GM21737 (cell line): ENCODE data around the gene ING2.
"Not testable (repeated sequence)": the region's sequence is repeated elsewhere in the genome, so short reads cannot be mapped to it uniquely, and the experiment has no call there.

Source experiments
- ATAC-seq: cut with Tn5 transposase; IDR thresholded peaks from one replicate; pipeline ENCODE4 v1.9.1; 2021; ENCODE audit warnings: mild to moderate bottlenecking, moderate library complexity; ENCODE audit not compliant: unreplicated experiment

The ING2 gene, protein sequence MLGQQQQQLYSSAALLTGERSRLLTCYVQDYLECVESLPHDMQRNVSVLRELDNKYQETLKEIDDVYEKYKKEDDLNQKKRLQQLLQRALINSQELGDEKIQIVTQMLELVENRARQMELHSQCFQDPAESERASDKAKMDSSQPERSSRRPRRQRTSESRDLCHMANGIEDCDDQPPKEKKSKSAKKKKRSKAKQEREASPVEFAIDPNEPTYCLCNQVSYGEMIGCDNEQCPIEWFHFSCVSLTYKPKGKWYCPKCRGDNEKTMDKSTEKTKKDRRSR

DNA sequence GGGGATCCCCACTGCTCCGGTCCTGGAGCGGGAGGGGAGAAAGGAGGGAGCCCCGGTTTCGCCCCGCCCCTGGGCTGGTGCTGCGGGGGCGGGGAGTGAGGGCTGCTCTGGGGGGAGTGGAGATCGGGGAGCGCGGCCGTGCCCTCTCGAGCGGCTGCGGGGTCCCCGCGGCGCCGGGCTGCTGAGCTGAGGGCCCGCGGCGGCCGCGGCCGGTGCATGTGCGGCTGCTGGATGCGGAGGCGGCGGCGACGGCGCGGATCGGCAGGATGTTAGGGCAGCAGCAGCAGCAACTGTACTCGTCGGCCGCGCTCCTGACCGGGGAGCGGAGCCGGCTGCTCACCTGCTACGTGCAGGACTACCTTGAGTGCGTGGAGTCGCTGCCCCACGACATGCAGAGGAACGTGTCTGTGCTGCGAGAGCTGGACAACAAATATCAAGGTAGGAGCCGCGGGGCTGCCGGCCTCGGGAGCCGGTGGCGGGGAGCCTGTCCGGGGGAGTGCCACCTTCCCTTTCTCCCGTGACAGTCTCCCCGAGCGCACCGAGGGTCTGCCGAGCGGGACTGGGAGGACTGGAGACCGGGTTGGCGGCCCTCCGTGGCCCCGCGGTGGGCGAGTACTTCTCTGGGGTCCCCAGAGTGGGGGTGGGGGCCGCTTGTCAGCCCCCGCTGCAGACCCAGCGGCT is at the start of gene ING2:
Gene ING2 (plus strand): TSS at position 129 of the 681 bp plus-strand sequence. CDS start 138 bp downstream, at position 267.
- peak; percentile 44 for ATAC-seq

- no peak for ATAC-seq
Measured at GRCh38 chr4:183455431-183456195, 49.2 kb upstream of the ING2 start.

- no peak for ATAC-seq
Measured at GRCh38 chr4:183458005-183458404, 46.9 kb upstream of the ING2 start.

DNA sequence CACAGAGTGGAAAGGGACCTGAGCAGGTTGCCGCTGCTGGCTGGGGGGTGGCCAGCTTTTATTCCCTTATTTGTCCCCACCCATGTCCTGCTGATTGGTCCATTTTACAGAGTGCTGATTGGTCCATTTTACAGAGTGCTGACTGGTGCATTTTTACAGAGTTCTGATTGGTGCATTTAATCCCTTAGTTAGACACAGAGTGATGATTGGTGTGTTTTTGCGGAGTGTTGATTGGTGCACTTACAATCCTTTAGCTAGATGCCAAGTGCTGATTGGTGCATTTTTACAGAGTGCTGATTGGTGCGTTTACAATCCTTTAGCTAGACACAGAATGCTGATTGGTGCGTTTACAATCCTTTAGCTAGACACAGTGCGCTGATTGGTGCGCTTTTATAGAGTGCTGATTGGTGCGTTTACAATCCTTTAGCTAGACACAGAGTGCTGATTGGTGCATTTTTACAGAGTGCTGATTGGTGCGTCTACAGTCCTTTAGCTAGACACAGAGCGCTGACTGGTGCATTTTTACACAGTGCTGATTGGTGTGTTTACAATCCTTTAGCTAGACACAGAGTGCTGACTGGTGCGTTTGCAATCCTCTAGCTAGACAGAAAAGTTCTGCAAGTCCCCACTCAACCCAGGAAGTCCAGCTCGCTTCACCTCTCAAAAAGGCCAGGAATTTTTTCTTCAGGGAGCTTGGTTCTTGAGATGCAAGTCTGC is 40.8 kb upstream of the ING2 start:
- ATAC-seq, result not testable (repeated sequence)

GRCh38 chr4:183465879-183466278 is 39.0 kb upstream of the ING2 start:
- ATAC-seq, result not testable (repeated sequence)

DNA sequence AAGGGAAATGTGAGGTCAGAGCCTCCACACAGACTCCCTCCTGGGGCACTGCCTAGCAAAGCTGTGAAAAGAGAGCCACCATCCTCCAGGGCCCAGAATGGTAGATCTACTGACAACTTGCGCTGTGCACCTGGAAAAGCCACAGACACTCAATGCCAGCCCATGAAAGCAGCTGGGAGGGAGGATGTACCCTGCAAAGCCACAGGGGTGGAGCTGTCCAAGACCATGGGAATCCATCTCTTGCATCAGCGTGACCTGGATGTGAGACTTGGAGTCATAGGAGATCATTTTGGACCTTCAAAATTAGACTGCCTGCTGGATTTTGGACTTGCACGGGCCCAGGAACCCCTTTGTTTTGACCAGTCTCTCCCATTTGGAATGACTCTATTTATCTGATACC is 37.6 kb upstream of the ING2 start:
- ATAC-seq, result no peak

DNA sequence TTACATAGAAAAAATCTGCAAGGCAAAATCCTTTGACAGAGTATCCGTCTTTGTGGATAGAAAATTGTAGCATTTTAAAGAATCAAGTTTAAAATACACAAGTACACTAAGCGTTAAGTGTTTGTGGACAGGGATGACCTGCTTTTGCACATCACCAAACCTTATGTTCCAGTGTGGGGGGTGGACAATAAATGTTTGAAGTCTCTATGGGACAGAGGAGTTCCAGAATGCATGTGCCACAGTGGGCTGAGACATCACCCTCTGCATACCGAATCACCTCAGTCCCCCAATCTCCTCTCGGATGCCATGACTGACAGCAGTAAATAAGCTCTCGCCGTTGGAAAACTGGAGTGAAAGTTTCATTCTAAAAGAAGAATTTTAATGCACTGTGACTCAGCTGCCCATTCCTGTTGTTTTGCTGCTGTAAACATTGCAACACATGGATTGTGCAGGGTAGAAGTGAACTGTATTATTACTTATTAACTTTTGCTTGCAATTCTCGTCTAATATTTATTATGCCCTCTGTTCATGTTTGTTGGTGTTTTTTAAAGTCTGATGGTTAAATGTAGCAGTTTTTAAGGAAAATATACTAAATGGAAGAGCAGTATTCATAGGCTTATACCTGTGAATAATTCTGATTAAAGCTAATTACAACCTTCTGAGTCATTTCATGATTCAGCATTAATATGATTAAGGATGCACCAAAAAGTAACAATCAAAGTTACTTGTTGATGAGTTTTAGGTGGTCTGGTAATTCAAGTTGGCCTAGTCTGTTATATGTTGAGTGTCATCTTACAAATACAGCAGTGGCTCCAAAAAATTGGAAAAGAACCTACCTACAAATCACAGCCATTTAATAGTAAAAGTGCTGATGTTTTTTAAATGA is 36.4 kb upstream of the ING2 start:
- no peak for ATAC-seq

DNA sequence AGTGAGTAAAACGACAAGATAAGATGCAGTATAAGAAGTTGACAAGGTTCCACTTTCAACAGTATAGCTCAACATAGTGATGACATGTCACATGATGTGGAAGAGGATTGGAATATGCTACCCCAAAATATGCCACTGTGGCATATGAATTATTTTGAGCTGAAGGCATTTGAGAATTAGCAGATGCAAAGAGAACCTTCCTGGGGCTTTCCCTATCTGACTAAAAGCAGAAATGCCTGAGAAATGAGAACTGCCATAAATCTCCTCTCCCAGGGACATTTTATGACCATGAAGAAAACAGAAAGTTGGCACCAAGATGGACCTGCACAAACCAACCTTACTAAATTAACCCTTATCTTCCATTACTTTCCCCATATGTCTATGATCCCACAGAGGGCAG is 35.6 kb upstream of the ING2 start:
- ATAC-seq, result no peak

DNA sequence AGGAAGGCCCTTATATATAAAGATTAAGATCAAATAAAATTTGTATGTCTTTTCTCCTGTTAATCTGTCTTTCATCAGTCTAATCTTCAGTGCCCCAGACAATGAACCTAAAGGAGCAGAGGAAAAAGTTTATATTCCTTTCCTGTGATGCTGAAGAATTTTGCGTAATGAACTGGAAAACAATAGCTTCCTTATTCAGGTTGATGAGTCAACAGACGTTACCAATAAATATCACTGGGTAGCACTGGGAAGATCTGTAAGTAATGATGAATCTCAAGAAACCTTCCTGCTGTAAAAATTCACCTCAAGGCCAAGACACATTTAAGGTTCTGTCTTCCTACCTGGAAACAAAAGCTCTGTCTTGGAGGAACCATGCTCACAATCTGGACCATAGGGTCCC is 34.9 kb upstream of the ING2 start:
- ATAC-seq, result no peak

DNA sequence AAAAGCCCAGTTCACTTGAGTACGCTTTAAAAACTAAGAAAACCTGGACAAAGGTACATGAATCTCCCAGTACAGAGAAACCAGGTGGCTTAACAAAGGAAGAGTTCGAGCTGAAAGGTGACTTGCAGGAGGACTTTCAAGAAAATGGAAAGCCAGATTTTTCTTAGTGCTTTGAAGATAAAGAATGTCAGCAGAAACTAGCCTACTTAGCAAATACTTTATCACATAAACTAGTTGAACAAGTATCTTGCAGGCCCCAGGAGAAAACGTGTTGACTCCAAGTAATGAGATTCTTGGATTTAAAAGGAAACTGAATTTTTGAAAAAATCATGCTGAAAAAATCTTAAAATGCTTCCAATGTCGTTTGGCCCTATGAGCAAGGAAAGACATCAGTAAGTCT is 34.0 kb upstream of the ING2 start:
- ATAC-seq, result no peak

DNA sequence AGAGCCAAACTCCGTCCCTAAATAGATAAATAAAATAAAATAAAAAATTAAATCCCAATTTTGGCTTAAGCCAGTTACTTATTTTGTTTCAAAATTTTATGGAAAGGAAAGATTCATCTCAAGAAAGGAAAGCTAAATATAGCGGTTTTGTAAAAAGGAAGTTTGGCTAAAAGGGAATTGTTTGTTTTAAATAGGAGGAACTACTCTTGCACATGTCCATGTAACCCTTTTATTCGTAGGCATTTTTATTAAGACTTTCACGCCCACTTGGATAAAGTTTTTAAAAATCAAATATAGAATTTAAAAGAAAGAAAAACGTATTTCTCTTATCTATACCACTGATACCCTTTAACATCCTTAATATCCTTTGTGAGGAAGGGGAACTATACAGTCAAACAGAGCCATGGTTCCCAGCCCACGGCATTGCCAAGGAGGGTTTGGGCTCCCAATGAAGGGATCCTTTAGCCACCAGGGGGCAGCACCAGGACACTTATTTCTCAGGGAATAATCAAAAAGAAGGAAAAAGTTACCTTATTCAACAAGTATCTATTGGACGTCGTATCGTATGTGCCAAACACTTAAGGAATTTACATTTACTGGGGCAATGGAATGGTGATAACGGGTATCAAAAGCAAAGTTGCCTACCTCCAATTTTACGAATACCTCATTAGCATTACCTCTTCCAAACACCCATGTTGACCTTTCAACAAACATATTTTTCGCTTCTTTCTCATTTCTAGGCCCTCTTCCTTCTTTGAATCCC is 32.7 kb upstream of the ING2 start:
- no peak for ATAC-seq

DNA sequence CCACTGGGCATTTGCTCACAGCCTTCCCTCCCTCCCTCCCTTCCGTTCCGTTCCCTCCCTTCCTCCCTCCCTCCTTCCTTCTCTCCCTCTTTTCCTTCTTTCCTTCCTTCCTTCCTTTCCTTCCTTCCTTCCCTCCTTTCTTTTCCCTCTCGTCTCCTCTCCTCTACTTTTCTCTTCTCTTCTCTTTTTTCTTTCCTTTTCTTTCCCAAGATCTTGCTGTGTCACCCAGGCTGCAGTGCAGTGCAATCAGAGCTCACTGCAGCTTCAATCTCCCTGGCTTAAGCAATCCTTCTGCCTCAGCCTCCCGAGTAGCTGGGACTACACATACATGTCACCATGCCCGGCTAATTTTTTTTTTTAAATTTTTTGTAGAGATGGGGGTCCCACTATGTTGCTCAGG is 26.7 kb upstream of the ING2 start:
- no peak for ATAC-seq

DNA sequence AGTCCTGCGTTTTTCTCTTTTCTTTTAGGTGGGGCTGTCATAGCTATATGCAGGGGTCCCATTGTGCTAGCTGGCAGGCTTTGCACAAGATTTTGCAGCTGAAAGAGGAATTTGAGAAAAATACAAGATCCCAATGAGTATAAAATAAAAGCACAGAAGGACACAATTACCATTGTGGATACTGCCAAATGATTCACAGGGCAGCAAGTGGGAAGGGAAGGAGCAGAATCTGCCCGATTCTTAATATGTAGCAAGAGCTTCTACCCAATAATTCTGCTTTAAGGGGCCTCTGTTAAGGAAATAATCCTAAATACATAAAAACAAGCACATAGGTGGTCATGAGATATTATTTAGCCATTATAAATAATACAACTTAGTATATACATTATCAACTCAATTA is 25.9 kb upstream of the ING2 start:
- ATAC-seq, result no peak

- ATAC-seq, result not testable (repeated sequence)
Measured at GRCh38 chr4:183482515-183483095, 22.3 kb upstream of the ING2 start.

DNA sequence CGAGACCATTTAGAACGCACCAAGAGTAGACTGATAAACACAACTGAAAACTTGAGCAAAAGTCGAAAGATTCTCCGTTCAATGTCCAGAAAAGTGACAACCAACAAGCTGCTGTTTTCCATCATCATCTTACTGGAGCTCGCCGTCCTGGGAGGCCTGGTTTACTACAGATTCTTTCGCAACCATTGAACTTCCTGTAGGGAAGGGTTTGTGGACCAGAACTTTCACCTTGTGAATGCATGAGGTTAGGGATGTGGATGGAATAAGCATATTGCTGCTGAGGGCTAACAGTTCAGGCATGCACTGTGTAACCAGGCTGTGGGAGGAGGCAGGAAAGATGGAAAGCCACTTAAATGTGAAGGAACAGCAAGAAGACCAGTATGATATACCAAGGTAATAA is 20.9 kb upstream of the ING2 start:
- ATAC-seq, result no peak

DNA sequence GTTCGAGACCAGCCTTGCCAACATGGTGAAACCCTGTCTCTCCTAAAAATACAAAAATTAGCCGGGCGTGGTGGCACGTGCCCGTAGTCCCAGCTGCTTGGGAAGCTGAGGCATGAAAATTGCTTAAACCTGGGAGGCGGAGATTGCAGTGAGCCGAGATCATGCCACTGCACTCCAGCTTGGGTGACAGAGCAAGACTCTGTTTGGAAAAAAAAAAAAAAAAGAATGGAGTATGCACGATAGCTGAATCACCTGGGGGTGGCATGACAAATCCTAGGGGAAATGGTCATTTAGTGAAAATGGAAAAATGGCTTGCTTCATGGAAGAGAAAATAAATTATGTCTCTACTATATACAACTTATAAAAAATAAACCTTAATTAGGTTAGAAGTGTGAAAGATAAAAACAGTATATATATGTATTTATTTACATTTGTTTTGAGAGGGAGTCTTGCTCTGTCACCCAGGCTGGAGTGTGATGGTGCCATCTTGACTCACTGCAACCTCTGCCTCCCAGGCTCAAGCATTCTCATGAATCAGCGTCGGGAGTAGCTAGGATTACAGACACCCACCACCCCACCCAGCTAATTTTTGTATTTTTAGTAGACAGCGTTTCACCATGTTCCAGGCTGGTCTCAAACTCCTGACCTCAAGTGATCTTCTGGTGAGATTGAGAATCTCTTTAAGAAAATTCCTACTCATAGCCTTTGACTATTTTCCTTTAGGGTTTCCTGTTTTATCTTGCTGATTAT is 19.3 kb upstream of the ING2 start:
- no peak for ATAC-seq

DNA sequence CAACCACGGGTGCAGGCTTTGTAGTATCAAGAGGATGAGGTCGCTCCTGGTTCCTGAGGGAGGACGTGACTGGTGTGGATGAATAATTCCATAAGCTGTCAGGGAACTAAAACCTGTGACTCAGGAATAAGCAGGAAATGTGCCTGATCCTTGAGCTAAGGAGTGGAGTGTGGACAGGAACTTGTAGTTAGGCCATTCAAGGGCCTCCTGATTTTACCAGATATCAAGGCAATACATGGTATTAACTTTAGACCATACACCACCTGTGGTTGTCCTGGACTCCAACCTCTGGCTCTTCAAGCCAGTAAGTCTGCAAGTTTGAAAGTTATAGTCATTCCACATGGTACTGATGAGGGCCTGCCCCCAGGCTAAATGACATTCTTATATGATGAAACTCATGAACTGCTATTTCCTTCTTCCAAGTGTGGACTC is 12.1 kb upstream of the ING2 start:
- ATAC-seq, result no peak

- ATAC-seq, result no peak
Measured at GRCh38 chr4:183493246-183493645, 11.6 kb upstream of the ING2 start.
